ENCODE results near the gene CACNA2D2. TPM values are rescaled to one million over a fixed set of nuclear protein-coding genes. Genes with fewer than 3 reads are reported as not detected.
A peak's percentile ranks its signal among the peaks of the same experiment; 100 is the strongest.

Gene CACNA2D2
- total RNA-seq, 1 donor from 2014 or later = not detected

GRCh38 chr3:50433954-50434353 lies 69.5 kb downstream of the CACNA2D2 start:
- TF ChIP-seq, protein P1, sequence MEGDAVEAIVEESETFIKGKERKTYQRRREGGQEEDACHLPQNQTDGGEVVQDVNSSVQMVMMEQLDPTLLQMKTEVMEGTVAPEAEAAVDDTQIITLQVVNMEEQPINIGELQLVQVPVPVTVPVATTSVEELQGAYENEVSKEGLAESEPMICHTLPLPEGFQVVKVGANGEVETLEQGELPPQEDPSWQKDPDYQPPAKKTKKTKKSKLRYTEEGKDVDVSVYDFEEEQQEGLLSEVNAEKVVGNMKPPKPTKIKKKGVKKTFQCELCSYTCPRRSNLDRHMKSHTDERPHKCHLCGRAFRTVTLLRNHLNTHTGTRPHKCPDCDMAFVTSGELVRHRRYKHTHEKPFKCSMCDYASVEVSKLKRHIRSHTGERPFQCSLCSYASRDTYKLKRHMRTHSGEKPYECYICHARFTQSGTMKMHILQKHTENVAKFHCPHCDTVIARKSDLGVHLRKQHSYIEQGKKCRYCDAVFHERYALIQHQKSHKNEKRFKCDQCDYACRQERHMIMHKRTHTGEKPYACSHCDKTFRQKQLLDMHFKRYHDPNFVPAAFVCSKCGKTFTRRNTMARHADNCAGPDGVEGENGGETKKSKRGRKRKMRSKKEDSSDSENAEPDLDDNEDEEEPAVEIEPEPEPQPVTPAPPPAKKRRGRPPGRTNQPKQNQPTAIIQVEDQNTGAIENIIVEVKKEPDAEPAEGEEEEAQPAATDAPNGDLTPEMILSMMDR (IDR thresholded peaks at IDR 0.05; ENCODE audit: insufficient read depth, low read length, severe bottlenecking) = no peak
- Histone ChIP-seq H3K4me3 (ENCODE audit: low read depth, low read length) (no peak overlapping the region), H3K36me3 (ENCODE audit: control insufficient read depth, insufficient read depth, low read length) (no peaks in the 10 kb centered on the region), H3K27me3 (ENCODE audit: control insufficient read depth, insufficient read depth, low read length) (peaks cover 2% of the 10 kb centered on the region)
- no peak for DNase-seq (ENCODE audit: low read depth)
- no peak for FAIRE-seq

GRCh38 chr3:50430950-50431435 lies 72.4 kb downstream of the CACNA2D2 start:
- no peaks in the 10 kb centered on the region for H3K36me3 ChIP-seq (ENCODE audit: control insufficient read depth, insufficient read depth, low read length)
- H3K27me3 ChIP-seq (ENCODE audit: control insufficient read depth, insufficient read depth, low read length) = no peaks in the 10 kb centered on the region
- H3K4me3 ChIP-seq (ENCODE audit: low read depth, low read length) = no peak overlapping the region
- DNase-seq (ENCODE audit: low read depth) (no peak), FAIRE-seq (no peak)
- TF ChIP-seq, protein P1 (IDR thresholded peaks at IDR 0.05; ENCODE audit: insufficient read depth, low read length, severe bottlenecking) = no peak

DNA sequence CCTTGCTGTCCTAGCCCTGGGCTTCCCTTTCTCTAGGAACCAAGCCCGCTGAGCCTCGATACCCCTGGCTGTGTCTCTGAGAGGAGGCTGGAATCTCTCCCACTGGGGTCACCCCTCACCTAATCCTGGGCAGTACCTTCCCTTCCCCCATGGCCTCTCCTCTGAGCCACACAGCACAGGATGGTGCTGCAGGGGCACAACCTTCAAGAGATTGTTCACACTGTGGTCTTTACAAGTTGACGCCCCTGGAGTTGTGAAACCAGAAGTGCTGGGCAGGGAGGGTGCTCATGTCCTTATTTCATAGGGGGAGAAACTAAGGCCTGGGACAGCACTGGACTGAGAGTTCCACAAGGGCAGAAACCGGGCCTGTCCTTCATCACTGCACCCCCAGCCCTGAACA lies 73.2 kb downstream of the CACNA2D2 start:
- DNase-seq (ENCODE audit: low read depth) (no peak), FAIRE-seq (no peak)
- peaks cover 2% of the 10 kb centered on the region for H3K27me3 ChIP-seq (ENCODE audit: control insufficient read depth, insufficient read depth, low read length)
- H3K4me3 ChIP-seq (ENCODE audit: low read depth, low read length) = no peak overlapping the region
- TF ChIP-seq, protein P1 (IDR thresholded peaks at IDR 0.05; ENCODE audit: insufficient read depth, low read length, severe bottlenecking) = no peak
- H3K36me3 ChIP-seq (ENCODE audit: control insufficient read depth, insufficient read depth, low read length) = no peaks in the 10 kb centered on the region

GRCh38 chr3:50428007-50428633 lies 75.3 kb downstream of the CACNA2D2 start:
- DNase-seq (ENCODE audit: low read depth) (peak; percentile 4), FAIRE-seq (no peak)
- H3K27me3 ChIP-seq (ENCODE audit: control insufficient read depth, insufficient read depth, low read length) = peaks cover 2% of the 10 kb centered on the region
- no peak overlapping the region for H3K4me3 ChIP-seq (ENCODE audit: low read depth, low read length)
- no peaks in the 10 kb centered on the region for H3K36me3 ChIP-seq (ENCODE audit: control insufficient read depth, insufficient read depth, low read length)
- TF ChIP-seq, protein P1 (IDR thresholded peaks at IDR 0.05; ENCODE audit: insufficient read depth, low read length, severe bottlenecking) = peak; percentile 18

- TF ChIP-seq, protein P1 (IDR thresholded peaks at IDR 0.05; ENCODE audit: insufficient read depth, low read length, severe bottlenecking) = no peak
- Histone ChIP-seq H3K36me3 (ENCODE audit: control insufficient read depth, insufficient read depth, low read length) (no peaks in the 10 kb centered on the region), H3K27me3 (ENCODE audit: control insufficient read depth, insufficient read depth, low read length) (peaks cover 2% of the 10 kb centered on the region), H3K4me3 (ENCODE audit: low read depth, low read length) (no peak overlapping the region)
- no peak for DNase-seq (ENCODE audit: low read depth)
- FAIRE-seq = no peak
Observed at GRCh38 chr3:50427217-50427616, 76.2 kb downstream of the CACNA2D2 start.

GRCh38 chr3:50425911-50426310 lies 77.5 kb downstream of the CACNA2D2 start:
- no peak for FAIRE-seq
- no peak for DNase-seq (ENCODE audit: low read depth)
- Histone ChIP-seq H3K27me3 (ENCODE audit: control insufficient read depth, insufficient read depth, low read length) (peaks cover 2% of the 10 kb centered on the region), H3K36me3 (ENCODE audit: control insufficient read depth, insufficient read depth, low read length) (no peaks in the 10 kb centered on the region), H3K4me3 (ENCODE audit: low read depth, low read length) (no peak overlapping the region)
- TF ChIP-seq, protein P1 (IDR thresholded peaks at IDR 0.05; ENCODE audit: insufficient read depth, low read length, severe bottlenecking) = no peak
